Spleen (tissue), 13 donors: Measurements from ENCODE around the gene DNAJC30. TPM values are rescaled to one million over a fixed set of nuclear protein-coding genes. Genes with fewer than 3 reads are reported as not detected.

ENCODE experiments used
- DNase-seq: peaks from one replicate; pipeline ENCODE4 v3.0.0-alpha.2; 2020
- H3K27ac ChIP-seq, 8 donors: fragments of 200-600 bp; sonication (generic) in 7 of 8; 1 replicate in 4 of 8; 2 replicates in 4 of 8; pipeline versions ENCODE4 v1.5.0 to v1.8.0; 2016 to 2021; ENCODE audit warnings: inconsistent platforms in 4 of 8, mild to moderate bottlenecking in 4 of 8, moderate library complexity in 1 of 8
- H3K27me3 ChIP-seq, 7 donors: fragments of 200-600 bp; sonication (generic) in 6 of 7; replicated peaks in 1 of 7; 1 replicate in 4 of 7; 2 replicates in 3 of 7; pipeline versions ENCODE4 v1.5.0 to v1.8.0; 2016 to 2021; ENCODE audit warnings: inconsistent platforms in 3 of 7, mild to moderate bottlenecking in 1 of 7
- H3K36me3 ChIP-seq, 6 donors: fragments of 200-600 bp; sonication (generic) in 5 of 6; 1 replicate in 4 of 6; 2 replicates in 2 of 6; pipeline versions ENCODE4 v1.5.0 to v1.8.0; 2016 to 2021; ENCODE audit warnings: inconsistent platforms in 2 of 6
- H3K4me1 ChIP-seq, 6 donors: fragments of 200-600 bp; sonication (generic) in 5 of 6; 1 replicate in 3 of 6; 2 replicates in 3 of 6; pipeline versions ENCODE4 v1.5.0 to v1.8.0; 2016 to 2021; ENCODE audit warnings: inconsistent platforms in 3 of 6
- H3K4me3 ChIP-seq, 8 donors: fragments of 200-600 bp; sonication (generic) in 7 of 8; 1 replicate in 4 of 8; 2 replicates in 4 of 8; pipeline versions ENCODE4 v1.5.0 to v1.8.0; 2016 to 2021; ENCODE audit warnings: inconsistent platforms in 4 of 8, mild to moderate bottlenecking in 4 of 8, moderate library complexity in 2 of 8
- H3K9me3 ChIP-seq, 8 donors: fragments of 200-600 bp; sonication (generic) in 7 of 8; 1 replicate in 4 of 8; 2 replicates in 4 of 8; pipeline versions ENCODE4 v1.5.0 to v1.8.0; 2016 to 2021; ENCODE audit warnings: inconsistent platforms in 4 of 8
- CTCF ChIP-seq, 11 experiments: fragments of 200-600 bp in 7 of 11; fragments of 450-650 bp in 4 of 11; sonication (generic) in 4 of 11; IDR thresholded peaks in 8 of 11; conservative IDR thresholded peaks in 3 of 11; 1 replicate in 7 of 11; 2 replicates in 4 of 11; pipeline versions ENCODE4 v1.4.0 to v1.8.0; 2016 to 2021; ENCODE audit warnings: antibody characterized with exemption in 11 of 11, inconsistent platforms in 4 of 11, mild to moderate bottlenecking in 1 of 11
- POLR2A ChIP-seq, 3 donors: fragments of 450-650 bp; IDR thresholded peaks; one replicate each; pipeline ENCODE4 v1.5.1; 2017; ENCODE audit warnings: antibody characterized with exemption in 3 of 3, mild to moderate bottlenecking in 1 of 3
- POLR2AphosphoS5 ChIP-seq, 3 donors: sonication (generic); formaldehyde crosslinking; IDR thresholded peaks; one replicate each; pipeline ENCODE4 v1.5.1; 2017; ENCODE audit warnings: antibody characterized with exemption in 3 of 3
- WGBS, 5 donors: extraction: QIAGEN DNeasy Blood & Tissue Kit in 3 of 5; methylation state at CpG; one replicate each; pipeline versions ENCODE4 v1.1.5 to v1.1.7; 2013 to 2018; 5-methylcytosine and 5-hydroxymethylcytosine counted together
- intact Hi-C: fragments of 100-400 bp; cut with DNase I; formaldehyde crosslinking; loops from one replicate; pipeline ENCODE4 v1.15.0; 2023; ENCODE audit warnings: low total_unique reads
- long read RNA-seq, 2 donors: transcript quantifications; one replicate each; lab custom pipeline, GENCODE V29; 2026
- polyA plus RNA-seq, 3 donors: library from polyadenylated mRNA; stranded (reverse); fragments of 200-250 nt; gene quantifications; one replicate each; pipeline ENCODE4 v1.2.1, GENCODE V29; 2013
- total RNA-seq, 7 donors: library from RNA; depleted of rRNA in 3 of 7; stranded (reverse); fragments of >200 nt in 3 of 7; fragmentation: NEBNext Ultra II Directional in 4 of 7; extraction: Animal tissue kit (Norgen Biotek cat#: 25700) in 4 of 7; gene quantifications; one replicate each; pipeline versions ENCODE4 v1.1.0 to v1.2.1, GENCODE V29; 2016 to 2021
- donor health status: healthy with polysubstance abuse.
- donor health status: DM: no; HTN: no; CAD: no; lungs with moderate emphysema.
- donor health status: DM: no; HTN: no; CAD: no.
- donor health status: Bipolar disorder and iron deficiency.
- donor health status: healthy.
- donor health status: DM: no; HTN: no; CAD: no.
- donor health status: DM: yes; HTN: yes; CAD: no.

The DNAJC30 gene
- total RNA-seq (10 to 100 TPM in 2 of 7 donors, 1 to 10 TPM in 5; 5.6 to 12.7 (median 8.6) TPM), polyA plus RNA-seq (10 to 100 TPM in 1 of 3 donors, 1 to 10 TPM in 2; 6.1 to 10.3 (median 8.7) TPM)
- long read RNA-seq, donor 1, transcript DNAJC30-201 (1 exons, 2,485 nt), result major isoform, 14 of 56 reads
- long read RNA-seq, donor 1, partial matches to known transcripts, result 28 of 56 reads
- long read RNA-seq, donor 1, other reads (novel, unspliced or antisense), result 14 of 56 reads
- long read RNA-seq, donor 2, transcript DNAJC30-201 (1 exons, 2,485 nt), result major isoform, 14 of 14 reads
- long read RNA-seq, donor 2, partial matches to known transcripts, result 0 of 14 reads
- long read RNA-seq, donor 2, other reads (novel, unspliced or antisense), result 0 of 14 reads

DNA sequence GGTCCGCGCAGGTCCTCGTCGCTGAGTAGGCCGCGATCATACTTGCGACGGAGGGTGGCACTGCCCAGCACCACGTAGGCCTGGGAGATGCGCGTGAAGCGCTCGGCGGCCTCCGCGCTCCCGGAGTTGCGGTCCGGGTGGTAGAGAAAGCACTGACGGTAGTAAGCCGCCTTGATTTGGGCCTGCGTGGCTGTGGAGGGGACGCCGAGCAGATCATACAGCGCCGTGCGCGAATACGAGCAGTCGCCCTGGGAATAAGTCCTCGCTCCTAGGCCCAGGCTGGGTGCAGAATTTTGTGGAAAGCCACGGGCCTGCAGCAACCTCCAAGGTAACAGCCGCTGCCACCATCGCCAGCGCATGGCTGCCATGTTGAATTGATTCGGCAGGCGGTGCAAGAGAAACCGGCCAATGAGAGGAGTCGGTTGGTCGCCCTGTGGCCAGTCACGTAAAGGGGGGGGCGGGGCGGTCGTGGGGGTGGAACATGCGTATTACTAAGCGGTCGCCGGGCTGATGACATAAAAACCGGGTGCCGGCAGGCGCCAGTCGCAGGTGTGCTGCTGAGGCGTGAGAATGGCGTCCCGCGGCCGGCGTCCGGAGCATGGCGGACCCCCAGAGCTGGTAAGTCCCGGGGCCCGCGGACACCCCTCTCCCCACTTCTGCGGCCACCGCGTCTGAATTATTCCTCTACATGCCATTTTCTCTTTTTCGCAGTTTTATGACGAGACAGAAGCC lies at the start of gene DNAJC30, which contains the start of gene BUD23:
Gene DNAJC30 (minus strand): TSS at position 398 of the 732 bp plus-strand sequence. CDS start 30 bp downstream, at position 368.
Gene BUD23 (plus strand): TSS at position 542 of the 732 bp plus-strand sequence. CDS start 29 bp downstream, at position 571.
- WGBS, 5 donors, result 0 to 1% (median 0%) methylated on average over 50 to 68 of the region's 68 CpGs
- Histone ChIP-seq H3K4me1 (peaks cover 20 to 68% (median 42%) of the 10 kb centered on the region in 6 donors), H3K27ac (peak within 1 kb of the TSS; percentile 65 to 89 (median 84)), H3K36me3 (peaks cover 0 to 43% (median 21%) of the 10 kb centered on the region in 6 donors), H3K4me3 (peak within 1 kb of the TSS; percentile 86 to 100 (median 96)), H3K27me3 (no peaks in the 10 kb centered on the region), H3K9me3 (no peaks in the 10 kb centered on the region)
- intact Hi-C loops, result loop anchor here (10.0 kb wide), 1 partner anchor 52 kb away; the partner anchor contains the start of gene ABHD11
- peak; percentile 99 for DNase-seq
- TF ChIP-seq POLR2AphosphoS5 (IDR thresholded peaks at IDR 0.05) (peak; percentile 90 to 94 (median 93)), CTCF (IDR thresholded peaks at IDR 0.05 in 8 of 11, conservative IDR thresholded peaks at IDR 0.05 in 3 of 11) (peak in 5 of 11 experiments; percentile 25 to 53 (median 37)), POLR2A (IDR thresholded peaks at IDR 0.05) (peak in 2 of 3 donors; percentile 17 to 56)

GRCh38 chr7:73732397-73732796 lies 49.1 kb upstream of the DNAJC30 start:
- no peak for DNase-seq
- Histone ChIP-seq H3K4me3 (no peak overlapping the region), H3K27me3 (peaks cover 0 to 20% (median 1%) of the 10 kb centered on the region in 7 donors), H3K4me1 (peaks cover under 1 to 39% (median 18%) of the 10 kb centered on the region in 6 donors), H3K9me3 (no peaks in the 10 kb centered on the region), H3K27ac (no peak overlapping the region), H3K36me3 (peaks cover 0 to 21% (median 13%) of the 10 kb centered on the region in 6 donors)
- 58 to 88% (median 67%) methylated on average over 2 of the region's 2 CpGs for whole genome bisulfite sequencing, 5 donors
- no peak for TF ChIP-seq POLR2A (IDR thresholded peaks at IDR 0.05)
- no peak for TF ChIP-seq POLR2AphosphoS5 (IDR thresholded peaks at IDR 0.05)
- TF ChIP-seq CTCF (IDR thresholded peaks at IDR 0.05 in 8 of 11, conservative IDR thresholded peaks at IDR 0.05 in 3 of 11), result no peak
- intact Hi-C loops, result loop anchor here (10.0 kb wide), 1 partner anchor 48 kb away; the partner anchor contains the start of genes BUD23 and DNAJC30

DNA sequence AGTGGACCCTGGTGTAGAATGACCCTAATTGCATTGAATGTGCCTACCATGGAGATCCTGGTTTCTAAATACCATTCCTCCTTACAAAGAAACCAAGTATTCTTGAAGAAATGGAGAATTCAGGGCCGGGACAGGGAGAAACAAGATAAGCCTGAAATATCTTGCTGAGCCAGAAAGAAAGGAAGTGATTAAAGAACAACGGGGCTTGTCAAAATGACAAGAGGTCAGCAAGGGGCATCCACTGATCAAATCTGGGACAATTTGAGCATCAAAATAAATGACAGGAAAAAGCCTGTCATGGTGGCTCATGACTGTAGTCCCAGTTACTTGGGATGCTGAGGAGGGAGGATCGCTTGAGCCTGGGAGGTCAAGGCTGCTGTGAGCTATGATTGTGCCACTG lies 47.2 kb upstream of the DNAJC30 start:
- Histone ChIP-seq H3K4me1 (peaks cover 0 to 28% (median 15%) of the 10 kb centered on the region in 6 donors), H3K9me3 (no peaks in the 10 kb centered on the region), H3K27me3 (peaks cover 0 to 36% (median 5%) of the 10 kb centered on the region in 7 donors), H3K36me3 (peaks cover 0 to 2% (median under 1%) of the 10 kb centered on the region in 6 donors), H3K27ac (no peak overlapping the region), H3K4me3 (no peak overlapping the region)
- TF ChIP-seq POLR2A (IDR thresholded peaks at IDR 0.05), result no peak
- no peak for TF ChIP-seq POLR2AphosphoS5 (IDR thresholded peaks at IDR 0.05)
- no peak for TF ChIP-seq CTCF (IDR thresholded peaks at IDR 0.05 in 8 of 11, conservative IDR thresholded peaks at IDR 0.05 in 3 of 11)
- WGBS, 5 donors, result 7 to 16% (median 11%) methylated on average over 3 of the region's 3 CpGs
- intact Hi-C loops, result loop anchor here (10.0 kb wide), 1 partner anchor 46 kb away; the partner anchor contains the start of genes BUD23 and DNAJC30
- DNase-seq, result no peak
